Stimulated activated CD8-positive, alpha-beta memory T cell treated with anti-CD3 and anti-CD28 coated beads, Interleukin-2, amount 100 ng/mL, for 48 hours (primary cell): Measurements from ENCODE around the gene CCDC28A.

ENCODE experiments used
- DNase-seq, 2 donors: peaks; one replicate each; pipeline ENCODE4 v3.0.0-alpha.2; 2020; ENCODE audit warnings: low read depth in 2 of 2

Gene CCDC28A

GRCh38 chr6:138833816-138834539, 60.4 kb downstream of the CCDC28A start:
- no peak for DNase-seq

GRCh38 chr6:138837246-138837645, 63.7 kb downstream of the CCDC28A start:
- no peak for DNase-seq
